GM23338 (cell line): Measurements from ENCODE around the gene ZMYND8. TPM values are rescaled to one million over a fixed set of nuclear protein-coding genes. Genes with fewer than 3 reads are reported as not detected.

Experiments used
- ATAC-seq: fragments of 200-7000 bp; cut with Tn5 transposase; 3 replicates; pipeline ENCODE4 v1.9.1; 2020
- DNase-seq: peaks from one replicate; pipeline ENCODE4 v3.0.0-alpha.2; 2015; ENCODE audit warnings: low spot score
- H2AFZ ChIP-seq: fragments of 200-600 bp; sonication (generic); 2 replicates; pipeline ENCODE4 v1.8.0; 2016; ENCODE audit warnings: antibody characterized with exemption, mild to moderate bottlenecking, moderate library complexity
- H3F3A ChIP-seq: fragments of 200-600 bp; sonication (generic); replicated peaks from 2 replicates; pipeline ENCODE4 v1.8.0; 2017; ENCODE audit warnings: antibody characterized with exemption, mixed run types, low read depth
- H3K27ac ChIP-seq: fragments of 200-600 bp; sonication (generic); 2 replicates; pipeline ENCODE4 v1.6.1; 2016; ENCODE audit warnings: low read depth
- H3K27me3 ChIP-seq: fragments of 200-600 bp; sonication (generic); 2 replicates; pipeline ENCODE4 v1.8.0; 2016; ENCODE audit warnings: mild to moderate bottlenecking, mixed run types, moderate library complexity; ENCODE audit not compliant: insufficient read depth
- H3K36me3 ChIP-seq: fragments of 200-600 bp; sonication (generic); 2 replicates; pipeline ENCODE4 v1.8.0; 2016; ENCODE audit warnings: mild to moderate bottlenecking; ENCODE audit not compliant: insufficient read depth
- H3K4me1 ChIP-seq: fragments of 200-600 bp; sonication (generic); 2 replicates; pipeline ENCODE4 v1.8.0; 2016; ENCODE audit warnings: mild to moderate bottlenecking, moderate library complexity; ENCODE audit not compliant: insufficient read depth
- H3K4me2 ChIP-seq: fragments of 200-600 bp; sonication (generic); 2 replicates; pipeline ENCODE4 v1.7.1; 2017; ENCODE audit warnings: mixed run types
- H3K4me3 ChIP-seq: fragments of 200-600 bp; sonication (generic); 2 replicates; pipeline ENCODE4 v1.6.1; 2016; ENCODE audit warnings: mixed run types
- H3K79me2 ChIP-seq: fragments of 200-600 bp; sonication (generic); replicated peaks from 2 replicates; pipeline ENCODE4 v1.8.0; 2017; ENCODE audit warnings: mild to moderate bottlenecking; ENCODE audit not compliant: insufficient read depth
- H3K9me2 ChIP-seq: fragments of 200-600 bp; sonication (generic); 2 replicates; pipeline ENCODE4 v1.8.0; 2017; ENCODE audit not compliant: insufficient read depth
- H4K20me1 ChIP-seq: fragments of 200-600 bp; sonication (generic); replicated peaks from 2 replicates; pipeline ENCODE4 v1.8.0; 2017; ENCODE audit warnings: mild to moderate bottlenecking; ENCODE audit not compliant: insufficient read depth
- H3K27ac Mint-ChIP-seq: 2 replicates; pipeline ENCODE4 v1.8.0; 2020; ENCODE audit warnings: inconsistent platforms, mild to moderate bottlenecking, moderate library complexity, mixed read lengths
- H3K27me3 Mint-ChIP-seq: 3 replicates; pipeline ENCODE4 v1.8.0; 2022; ENCODE audit warnings: low read depth, mild to moderate bottlenecking, moderate library complexity, mixed read lengths, inconsistent platforms; ENCODE audit not compliant: insufficient read depth, poor library complexity
- H3K36me3 Mint-ChIP-seq: 3 replicates; pipeline ENCODE4 v1.8.0; 2021; ENCODE audit warnings: low read depth, mild to moderate bottlenecking, inconsistent platforms, moderate library complexity, mixed read lengths
- H3K4me1 Mint-ChIP-seq: 3 replicates; pipeline ENCODE4 v1.8.0; 2020; ENCODE audit warnings: mild to moderate bottlenecking, inconsistent platforms, mixed read lengths
- H3K4me3 Mint-ChIP-seq: 3 replicates; pipeline ENCODE4 v1.8.0; 2021; ENCODE audit warnings: moderate library complexity, mild to moderate bottlenecking, inconsistent platforms, mixed read lengths
- H3K9me3 Mint-ChIP-seq: 3 replicates; pipeline ENCODE4 v1.8.0; 2020; ENCODE audit warnings: moderate library complexity, mild to moderate bottlenecking, inconsistent platforms, mixed read lengths
- CREB1 ChIP-seq: fragments of 250-450 bp; sonication (Bioruptor Pico); IDR thresholded peaks from 2 replicates; pipeline ENCODE4 v1.5.0; 2020; ENCODE audit warnings: low read depth, mild to moderate bottlenecking, moderate library complexity
- ETS1 ChIP-seq: IDR thresholded peaks from 2 replicates; pipeline ENCODE4 v1.6.1; 2016; ENCODE audit warnings: antibody characterized with exemption
- EZH2 ChIP-seq: fragments of 200-600 bp; sonication (generic); IDR thresholded peaks from one replicate; pipeline ENCODE4 v1.8.0; 2017; ENCODE audit warnings: antibody characterized with exemption, mild to moderate bottlenecking, low read depth; ENCODE audit not compliant: unreplicated experiment
- EZH2phosphoT487 ChIP-seq: fragments of 200-600 bp; sonication (generic); IDR thresholded peaks from one replicate; pipeline ENCODE4 v1.8.1; 2018; ENCODE audit warnings: antibody characterized with exemption; ENCODE audit not compliant: unreplicated experiment
- NANOG ChIP-seq: IDR thresholded peaks from 2 replicates; pipeline ENCODE4 v1.6.1; 2016; ENCODE audit warnings: antibody characterized with exemption, borderline replicate concordance
- POLR2AphosphoS5 ChIP-seq: IDR thresholded peaks from 2 replicates; pipeline ENCODE4 v1.6.1; 2016; ENCODE audit warnings: antibody characterized with exemption, low read depth
- ZNF331 ChIP-seq: fragments of 250-450 bp; sonication (Bioruptor Pico); IDR thresholded peaks from 2 replicates; pipeline ENCODE4 v1.5.0; 2020; ENCODE audit warnings: low read depth, mild to moderate bottlenecking, moderate library complexity
- ZNF462 ChIP-seq: fragments of 250-450 bp; sonication (Bioruptor Pico); IDR thresholded peaks from 2 replicates; pipeline ENCODE4 v1.5.0; 2020; ENCODE audit warnings: mild to moderate bottlenecking, moderate library complexity
- polyA plus RNA-seq: library from polyadenylated mRNA; unstranded; fragments of >200 nt; fragmentation: Nextera tagmentation; extraction: Ambion mirVana; gene quantifications from 2 replicates; pipeline ENCODE4 v1.2.1, GENCODE V29; 2016
- total RNA-seq: library from RNA; depleted of rRNA; stranded (reverse); fragments of >200 nt; shearing (Covaris generic); gene quantifications from 2 replicates; pipeline ENCODE4 v1.2.3, GENCODE V29; 2014

The ZMYND8 gene
- total and polyA plus RNA-seq, 2 experiments from 2014 or later: 70.9 to 128 TPM

GRCh38 chr20:47304287-47304686 is 52.2 kb downstream of the ZMYND8 start (continued):
- TF ChIP-seq ZNF462 (no peak), ZNF331 (CRISPR knock-in tag) (no peak), NANOG (no peak), ETS1 (no peak), EZH2phosphoT487 (no peak), CREB1 (no peak), POLR2AphosphoS5 (no peak)

DNA sequence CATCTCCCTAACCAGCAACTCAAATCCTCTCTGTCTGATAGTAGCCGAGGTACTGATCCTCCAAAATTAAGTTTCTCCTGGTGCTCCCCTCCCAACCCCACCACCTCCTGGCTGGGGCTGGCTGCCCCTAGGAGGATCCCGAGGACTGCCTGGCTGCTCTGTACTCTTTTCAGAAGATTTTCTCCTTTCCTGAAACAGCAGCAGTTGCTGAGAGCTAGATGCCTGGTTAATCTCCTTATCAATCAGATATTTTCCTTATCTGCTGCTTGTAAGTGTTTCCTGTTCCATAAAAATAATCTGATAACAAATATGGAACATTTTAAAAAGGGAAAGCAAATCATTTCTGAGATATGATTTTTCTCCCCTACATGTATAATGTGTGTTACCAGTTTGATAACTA is 52.8 kb downstream of the ZMYND8 start:
- H3K36me3 ChIP-seq: peaks cover 32% of the 10 kb centered on the region
- peak overlapping the region; percentile 51; the same call in 1 of the 2 replicates for H3K27ac ChIP-seq
- H3K27ac Mint-ChIP-seq: peak overlapping the region; percentile 62; the same call in 1 of the 2 replicates
- H3F3A ChIP-seq: peaks cover 14% of the 10 kb centered on the region
- peaks cover 34% of the 10 kb centered on the region for H3K4me1 Mint-ChIP-seq
- no peak overlapping the region for H2AFZ ChIP-seq
- no peaks in the 10 kb centered on the region; the same call in 2 of the 3 replicates for H3K9me3 Mint-ChIP-seq
- peaks cover 28% of the 10 kb centered on the region for H3K4me1 ChIP-seq
- H4K20me1 ChIP-seq: peaks cover 8% of the 10 kb centered on the region
- 0 out of 2 replicates have a peak overlapping the region, but pooled peaks have one; percentile 31 for H3K4me2 ChIP-seq
- DNase-seq: no peak
- no peaks in the 10 kb centered on the region for H3K9me2 ChIP-seq
- H3K79me2 ChIP-seq: peaks cover 100% of the 10 kb centered on the region
- peaks cover 89% of the 10 kb centered on the region for H3K36me3 Mint-ChIP-seq
- peaks cover 19% of the 10 kb centered on the region for H3K27me3 Mint-ChIP-seq
- ATAC-seq: peak; percentile 26
- no peak overlapping the region for H3K4me3 ChIP-seq
- H3K4me3 Mint-ChIP-seq: no peak overlapping the region; the same call in 2 of the 3 replicates
- H3K27me3 ChIP-seq: no peaks in the 10 kb centered on the region
- no peak for TF ChIP-seq ZNF462
- TF ChIP-seq CREB1: no peak
- no peak for TF ChIP-seq EZH2
